MM.1S (cell line): ENCODE measurements around the gene TLX3.

Experiments used
- EZH2 ChIP-seq: fragments of 300-600 bp; sonication (generic); optimal IDR thresholded peaks from 2 replicates; pipeline ENCODE3; 2017; ENCODE audit warnings: low read depth, mild to moderate bottlenecking, antibody characterized with exemption, low read length, mixed read lengths
- TF ChIP-seq, protein P1 (sequence below): fragments of 300-600 bp; sonication (generic); IDR thresholded peaks from 2 replicates; pipeline ENCODE4 v1.5.1; 2016; ENCODE audit warnings: antibody characterized with exemption, low read length, mixed read lengths

DNA sequence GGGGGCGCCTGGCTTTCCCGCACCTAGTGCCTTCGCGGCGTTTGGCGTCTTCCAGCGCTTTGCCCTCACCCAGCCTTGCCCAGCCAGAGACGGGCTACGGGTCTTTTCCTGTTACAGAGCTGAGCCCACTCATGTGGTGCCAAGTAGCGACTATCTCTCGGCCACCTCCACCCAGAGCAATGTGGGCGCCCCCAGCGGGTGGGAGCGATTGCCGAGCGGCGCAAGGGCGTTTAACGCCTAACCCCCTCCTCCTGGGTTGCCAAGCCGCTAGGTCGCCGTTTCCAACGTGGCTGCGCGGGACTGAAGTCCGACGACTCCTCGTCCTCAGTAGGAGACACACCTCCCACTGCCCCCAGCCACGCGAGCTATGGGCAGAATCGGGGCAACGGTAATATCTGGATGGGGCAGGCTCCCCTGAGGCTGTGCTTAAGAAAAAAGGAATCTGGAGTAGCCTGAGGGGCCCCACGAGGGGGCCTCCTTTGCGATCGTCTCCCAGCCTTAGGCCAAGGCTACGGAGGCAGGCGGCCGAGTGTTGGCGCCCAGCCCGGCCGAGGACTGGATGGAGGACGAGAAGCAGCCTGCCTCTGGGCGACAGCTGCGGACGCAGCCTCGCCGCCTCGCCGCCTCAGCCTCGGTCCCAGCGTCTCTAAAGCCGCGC is 5.8 kb downstream of the TLX3 start:
- TF ChIP-seq, protein P1, sequence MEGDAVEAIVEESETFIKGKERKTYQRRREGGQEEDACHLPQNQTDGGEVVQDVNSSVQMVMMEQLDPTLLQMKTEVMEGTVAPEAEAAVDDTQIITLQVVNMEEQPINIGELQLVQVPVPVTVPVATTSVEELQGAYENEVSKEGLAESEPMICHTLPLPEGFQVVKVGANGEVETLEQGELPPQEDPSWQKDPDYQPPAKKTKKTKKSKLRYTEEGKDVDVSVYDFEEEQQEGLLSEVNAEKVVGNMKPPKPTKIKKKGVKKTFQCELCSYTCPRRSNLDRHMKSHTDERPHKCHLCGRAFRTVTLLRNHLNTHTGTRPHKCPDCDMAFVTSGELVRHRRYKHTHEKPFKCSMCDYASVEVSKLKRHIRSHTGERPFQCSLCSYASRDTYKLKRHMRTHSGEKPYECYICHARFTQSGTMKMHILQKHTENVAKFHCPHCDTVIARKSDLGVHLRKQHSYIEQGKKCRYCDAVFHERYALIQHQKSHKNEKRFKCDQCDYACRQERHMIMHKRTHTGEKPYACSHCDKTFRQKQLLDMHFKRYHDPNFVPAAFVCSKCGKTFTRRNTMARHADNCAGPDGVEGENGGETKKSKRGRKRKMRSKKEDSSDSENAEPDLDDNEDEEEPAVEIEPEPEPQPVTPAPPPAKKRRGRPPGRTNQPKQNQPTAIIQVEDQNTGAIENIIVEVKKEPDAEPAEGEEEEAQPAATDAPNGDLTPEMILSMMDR, result no peak
- no peak for TF ChIP-seq EZH2
